ENCODE measurements around the gene BICDL1. TPM values are rescaled to one million over a fixed set of nuclear protein-coding genes. Genes with fewer than 3 reads are reported as not detected.

BICDL1 gene
- total RNA-seq, 1 donor from 2014 or later, result 25.4 TPM

GRCh38 chr12:120081641-120082040, 92.6 kb downstream of the BICDL1 start:
- DNase-seq, result no peak

- no peak for DNase-seq
These were observed 97.0 kb downstream of the BICDL1 start for GRCh38 chr12:120085920-120086645.

- DNase-seq, result peak; percentile 99
These were observed 98.0 kb downstream of the BICDL1 start for GRCh38 chr12:120086801-120087621.

DNA sequence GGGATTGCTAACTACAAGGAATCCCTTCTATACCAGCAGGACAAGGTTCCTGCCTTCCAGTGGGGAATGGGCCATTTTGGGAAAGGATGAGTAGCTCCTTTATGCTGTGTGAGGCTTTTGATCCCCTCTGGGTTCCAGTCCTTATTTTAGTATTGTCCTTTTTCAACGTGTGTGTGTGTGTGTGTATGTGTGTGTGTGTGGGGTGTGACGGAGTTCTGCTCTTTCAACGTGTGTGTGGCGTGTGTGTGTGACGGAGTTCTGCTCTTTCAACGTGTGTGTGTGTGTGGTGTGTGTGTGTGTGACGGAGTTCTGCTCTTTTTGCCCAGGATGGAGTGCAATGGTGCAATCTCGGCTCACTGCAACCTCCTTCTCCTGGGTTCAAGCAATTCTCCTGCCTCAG, 100.1 kb downstream of the BICDL1 start:
- no peak for DNase-seq

GRCh38 chr12:120089796-120090195, 100.8 kb downstream of the BICDL1 start:
- DNase-seq, result no peak

- no peak for DNase-seq
These were observed 101.2 kb downstream of the BICDL1 start for GRCh38 chr12:120090206-120090605.

GRCh38 chr12:120090626-120091295, 101.7 kb downstream of the BICDL1 start:
- no peak for DNase-seq

GRCh38 chr12:120091371-120092090, 102.5 kb downstream of the BICDL1 start:
- DNase-seq, result no peak

DNA sequence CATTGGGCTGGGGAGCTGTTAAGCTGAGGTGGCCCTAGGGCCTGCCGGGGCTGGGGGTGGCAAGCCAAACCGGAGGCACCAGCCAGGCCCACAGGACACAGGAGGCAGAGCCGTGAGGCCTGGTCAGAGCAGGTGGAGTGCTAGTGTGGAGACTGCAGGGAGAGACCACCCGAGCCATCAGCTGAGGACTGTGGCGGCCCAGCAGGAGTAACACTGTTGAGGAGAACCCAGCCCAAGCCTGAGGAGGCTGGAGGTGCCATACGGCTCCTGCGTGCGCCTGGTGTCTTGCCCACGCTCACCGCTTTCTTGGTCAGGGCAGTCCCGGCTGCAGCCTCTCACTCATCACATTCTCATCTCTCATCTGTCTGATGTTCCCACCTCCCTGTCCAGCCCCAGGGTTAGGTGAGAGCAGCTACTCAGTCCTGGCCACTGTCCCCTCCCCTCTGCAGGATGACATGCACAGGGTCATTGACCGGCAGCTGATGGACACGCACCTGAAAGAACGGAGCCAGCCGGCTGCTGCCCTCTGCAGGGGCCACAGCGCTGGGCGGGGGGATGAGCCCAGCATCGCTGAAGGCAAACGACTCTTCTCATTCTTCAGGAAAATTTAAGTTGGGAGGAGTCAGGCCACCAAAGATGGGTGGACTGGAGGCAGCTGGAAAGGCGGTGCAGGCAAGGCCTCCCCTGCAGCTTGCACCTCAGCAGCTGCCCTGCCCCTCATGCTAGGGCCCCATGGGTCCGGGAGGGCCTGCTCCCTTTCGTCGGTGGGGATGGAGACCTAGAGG, 103.7 kb downstream of the BICDL1 start:
- no peak for DNase-seq

DNA sequence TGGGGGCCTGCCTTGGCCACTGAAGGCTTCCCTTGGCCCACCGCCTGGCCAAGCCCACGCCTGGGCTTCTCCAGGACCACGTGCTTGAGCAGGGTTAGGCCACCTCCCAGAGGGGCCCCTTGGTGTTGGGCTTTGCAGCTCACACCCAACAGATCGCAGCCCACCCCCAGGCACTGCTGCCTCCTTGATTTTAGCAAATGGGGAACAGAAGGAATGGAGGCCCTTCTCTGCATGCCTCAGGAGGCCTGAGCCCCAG, 104.2 kb downstream of the BICDL1 start:
- DNase-seq, result no peak

DNA sequence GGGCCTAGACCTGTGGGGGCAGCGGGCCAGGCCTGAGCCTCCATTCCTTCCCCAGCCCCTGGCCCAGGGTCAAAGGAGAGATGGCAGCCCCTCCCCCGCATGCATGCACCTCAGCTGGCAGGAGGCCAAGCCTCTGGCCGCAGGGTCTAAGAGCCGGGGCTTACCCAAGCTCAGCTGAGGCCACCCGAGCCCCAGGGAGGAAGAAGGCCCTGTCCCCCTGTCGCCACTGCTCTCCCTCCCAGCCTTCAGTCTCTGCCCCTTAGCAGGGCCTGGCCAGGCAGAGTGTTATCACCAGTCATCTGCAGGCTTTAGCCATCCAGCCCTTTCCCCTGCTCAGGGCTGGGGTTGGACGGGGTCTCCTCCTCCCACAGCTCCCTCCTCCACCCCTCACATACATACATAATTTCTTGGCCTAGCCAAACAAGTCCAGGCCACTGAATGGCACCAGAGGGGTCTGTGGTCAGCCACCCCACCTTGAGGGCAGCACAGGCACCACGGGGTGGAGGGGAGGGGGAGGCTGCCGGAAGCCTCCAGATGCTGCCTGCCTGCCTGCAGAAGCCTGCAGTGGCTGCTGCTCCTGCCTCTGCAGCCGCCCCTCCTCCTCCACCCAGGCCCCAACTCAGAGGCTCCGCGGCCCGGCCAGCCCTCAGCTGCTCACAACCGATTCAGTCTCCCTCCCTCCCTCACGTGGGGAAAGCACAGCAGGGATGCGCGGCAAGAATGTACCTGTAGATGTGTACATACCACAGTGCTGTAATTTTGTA, 104.7 kb downstream of the BICDL1 start:
- no peak for DNase-seq

GRCh38 chr12:120094485-120094884, 105.4 kb downstream of the BICDL1 start:
- no peak for DNase-seq

DNA sequence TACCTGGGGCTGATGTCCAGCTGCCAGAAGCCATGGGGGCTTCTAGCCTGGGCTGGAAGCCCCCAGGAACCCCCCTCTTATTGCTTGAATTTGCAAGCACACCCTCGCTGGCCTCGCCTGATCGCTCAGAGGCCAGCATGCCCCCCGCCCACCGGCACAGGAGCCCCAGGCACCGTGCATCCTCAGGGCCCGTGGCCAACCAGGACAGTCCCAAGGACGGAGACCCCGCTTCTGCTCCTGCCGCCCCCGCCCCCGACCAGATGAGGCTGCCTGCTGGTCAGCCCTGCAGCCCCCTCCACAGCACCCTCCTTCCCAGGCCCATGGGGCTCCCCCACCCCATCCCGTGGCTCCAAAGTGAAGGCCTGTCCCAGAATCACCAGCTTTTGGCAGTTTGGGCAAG, 106.3 kb downstream of the BICDL1 start:
- DNase-seq, result no peak

DNA sequence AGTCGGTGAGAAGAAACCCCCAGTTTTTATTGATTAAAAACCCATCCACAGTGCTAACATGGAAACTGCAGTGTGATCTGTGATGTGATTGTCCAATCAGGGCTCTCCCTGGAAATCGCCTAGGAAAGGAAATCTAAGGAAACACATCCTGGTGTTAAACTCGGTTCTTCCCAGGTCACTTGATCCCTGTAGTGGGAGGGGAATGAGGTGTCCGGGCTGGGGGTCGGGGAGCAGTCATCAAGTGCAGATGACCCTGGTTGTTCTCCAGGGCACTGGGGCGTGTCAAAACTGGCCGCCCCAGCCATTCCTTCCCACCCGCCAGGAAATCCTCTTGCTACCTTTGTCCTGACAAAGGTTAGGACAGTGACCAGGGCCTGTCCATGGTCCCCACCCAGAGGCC, 106.7 kb downstream of the BICDL1 start:
- DNase-seq, result no peak

DNA sequence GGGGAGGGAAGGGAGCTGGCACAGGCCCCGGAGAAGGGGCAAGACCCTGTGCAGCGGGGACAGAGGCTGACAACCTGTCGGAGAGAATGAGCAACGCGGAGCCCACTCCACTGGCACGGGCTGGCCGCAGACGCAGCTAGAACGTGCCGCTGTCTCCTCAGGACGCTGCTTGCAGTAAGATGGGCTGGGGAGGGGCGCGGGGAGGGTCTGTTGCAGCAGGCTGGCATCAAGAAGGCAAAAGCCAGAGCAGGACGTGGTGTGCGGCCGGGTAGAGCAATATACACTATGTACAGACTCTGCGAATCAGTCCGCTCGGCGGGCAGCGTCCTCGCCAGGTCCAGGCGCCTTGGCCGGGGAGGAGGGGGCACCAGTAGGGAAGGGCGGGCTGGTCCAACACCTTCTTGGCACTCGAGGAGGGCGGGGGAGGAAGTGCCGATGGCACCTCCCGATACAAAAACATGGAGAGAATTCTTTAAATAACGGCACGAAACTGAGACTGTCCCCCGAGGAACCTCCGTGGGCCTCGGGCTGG, 107.7 kb downstream of the BICDL1 start:
- no peak for DNase-seq

DNA sequence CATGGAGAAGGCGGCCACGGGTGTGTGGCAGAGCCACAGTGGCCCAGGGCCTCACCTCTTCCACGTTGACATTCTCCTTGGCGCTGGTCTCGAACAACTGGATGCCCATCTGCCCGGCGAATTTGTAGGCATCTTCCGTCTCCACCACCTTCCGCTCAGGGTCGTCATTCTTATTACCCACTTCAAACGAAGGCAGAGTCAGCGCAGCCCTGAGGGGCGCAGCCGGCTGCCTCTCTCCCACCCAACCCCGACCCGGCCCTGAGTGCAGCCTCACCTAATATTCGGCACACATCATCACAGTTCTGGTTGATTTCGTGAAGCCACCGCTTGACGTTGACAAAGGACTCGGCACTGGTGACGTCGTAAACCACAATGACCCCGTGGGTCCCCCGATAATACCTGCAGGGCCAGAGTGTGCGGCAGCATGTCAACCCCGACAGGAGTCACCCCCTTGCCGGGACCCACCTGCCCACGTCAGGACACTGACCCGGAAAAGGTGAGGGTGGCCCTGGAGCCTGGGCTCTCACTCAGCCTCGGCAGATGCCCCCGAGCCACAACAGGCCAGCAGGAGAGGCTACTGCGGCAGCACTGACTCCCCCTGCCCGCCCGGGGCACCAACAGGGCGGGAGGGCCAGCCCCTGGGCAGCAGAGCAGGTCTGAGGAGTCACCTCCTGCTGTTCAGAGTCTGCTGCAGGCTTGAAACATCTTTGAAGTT, 109.9 kb downstream of the BICDL1 start:
- no peak for DNase-seq

DNA sequence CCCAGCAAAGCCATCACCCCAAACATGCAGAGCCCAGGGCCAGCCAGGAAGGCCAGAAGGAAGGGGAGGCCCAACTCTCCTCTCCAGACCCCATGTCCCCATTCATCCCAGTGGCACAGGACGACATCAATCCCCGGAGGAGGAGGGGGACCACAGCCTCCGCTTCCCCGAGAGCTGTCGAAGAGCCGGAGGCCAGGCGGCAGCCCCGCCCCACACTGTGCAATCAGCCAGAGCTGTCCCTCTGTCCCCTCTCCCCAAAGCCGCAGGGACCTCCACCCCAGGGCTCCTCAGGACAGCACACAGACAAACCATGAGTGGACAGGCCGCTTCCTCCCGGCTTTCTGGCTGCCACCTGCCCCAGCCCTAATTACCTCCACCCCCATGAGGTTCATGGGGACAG, 110.7 kb downstream of the BICDL1 start:
- DNase-seq, result no peak

DNA sequence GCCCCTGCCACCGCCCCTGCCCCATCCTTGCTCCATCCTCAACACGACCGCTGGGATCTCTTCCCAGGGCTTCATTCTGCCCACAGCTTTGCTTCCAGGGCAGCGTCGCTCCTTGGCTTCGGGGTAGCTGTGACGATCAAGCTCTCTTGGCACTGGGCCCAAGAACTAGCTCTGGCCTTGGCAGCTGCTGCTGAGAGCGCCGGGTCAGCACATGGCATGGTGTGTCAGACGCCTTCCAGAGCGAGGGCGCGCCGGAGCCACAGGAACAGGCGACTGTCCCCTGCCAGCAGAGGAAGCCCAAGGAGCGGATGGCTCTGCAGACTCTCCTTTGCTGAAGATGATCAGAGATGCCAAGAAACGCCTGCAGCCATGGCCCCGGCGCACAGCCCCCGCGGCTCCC, 111.6 kb downstream of the BICDL1 start:
- DNase-seq, result peak; percentile 70

DNA sequence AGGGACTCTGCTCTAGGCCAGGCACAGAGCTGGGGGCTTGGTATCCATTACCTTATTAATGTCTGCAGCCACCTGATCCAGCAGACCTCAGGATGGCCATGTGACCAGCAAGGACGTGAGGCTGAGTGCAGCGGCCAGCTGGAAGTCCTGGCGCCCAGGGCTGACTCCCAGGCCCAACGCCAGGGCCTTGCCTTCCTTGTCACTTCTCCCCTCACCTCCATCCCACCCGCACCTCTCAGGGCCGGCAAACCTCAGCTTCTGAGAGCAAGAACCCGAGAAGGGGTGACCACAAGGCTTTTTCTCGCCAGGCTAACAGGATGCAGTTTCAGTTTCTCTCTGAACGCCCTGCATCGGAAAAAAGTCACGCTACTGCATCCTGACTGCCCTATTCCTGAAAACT, 112.1 kb downstream of the BICDL1 start:
- no peak for DNase-seq

- DNase-seq, result no peak
These were observed 112.6 kb downstream of the BICDL1 start for GRCh38 chr12:120101617-120102016.

Data from occipital lobe (tissue), 2 donors.